GM23248 (cell line): Measurements from ENCODE around the gene KRT33B. TPM values are rescaled to one million over a fixed set of nuclear protein-coding genes. Genes with fewer than 3 reads are reported as not detected.

Experiments
- DNase-seq: peaks from one replicate; pipeline ENCODE4 v3.0.0-alpha.2; 2015
- H2AFZ ChIP-seq: fragments of 200-600 bp; sonication (generic); 2 replicates; pipeline ENCODE4 v1.6.1; 2016; ENCODE audit warnings: antibody characterized with exemption
- H3F3A ChIP-seq: fragments of 200-600 bp; sonication (generic); 2 replicates; pipeline ENCODE4 v1.6.1; 2016; ENCODE audit warnings: mild to moderate bottlenecking, antibody characterized with exemption, mixed run types; ENCODE audit not compliant: insufficient read depth
- H3K27ac ChIP-seq: fragments of 200-600 bp; sonication (generic); 2 replicates; pipeline ENCODE4 v1.5.1; 2016; ENCODE audit warnings: mild to moderate bottlenecking
- H3K27me3 ChIP-seq: fragments of 200-600 bp; sonication (generic); replicated peaks from 2 replicates; pipeline ENCODE4 v1.6.1; 2016; ENCODE audit warnings: mild to moderate bottlenecking; ENCODE audit not compliant: insufficient read depth
- H3K36me3 ChIP-seq: fragments of 200-600 bp; sonication (generic); 2 replicates; pipeline ENCODE4 v1.6.1; 2016; ENCODE audit warnings: low read depth, mild to moderate bottlenecking
- H3K4me1 ChIP-seq: fragments of 200-600 bp; sonication (generic); 2 replicates; pipeline ENCODE4 v1.6.1; 2016; ENCODE audit warnings: mild to moderate bottlenecking; ENCODE audit not compliant: insufficient read depth
- H3K4me2 ChIP-seq: fragments of 200-600 bp; sonication (generic); one replicate; pipeline ENCODE4 v1.6.1; 2016; ENCODE audit warnings: mild to moderate bottlenecking; ENCODE audit not compliant: unreplicated experiment
- H3K4me3 ChIP-seq: fragments of 200-600 bp; sonication (generic); 2 replicates; pipeline ENCODE4 v1.5.1; 2016; ENCODE audit warnings: mild to moderate bottlenecking
- H3K79me2 ChIP-seq: fragments of 200-600 bp; sonication (generic); 2 replicates; pipeline ENCODE4 v1.6.1; 2016; ENCODE audit warnings: mild to moderate bottlenecking; ENCODE audit not compliant: insufficient read depth
- H3K9ac ChIP-seq: fragments of 200-600 bp; sonication (generic); 2 replicates; pipeline ENCODE4 v1.6.1; 2016; ENCODE audit warnings: mild to moderate bottlenecking
- H3K9me2 ChIP-seq: fragments of 200-600 bp; sonication (generic); 2 replicates; pipeline ENCODE4 v1.6.1; 2016; ENCODE audit warnings: mixed run types, mild to moderate bottlenecking, moderate library complexity; ENCODE audit not compliant: insufficient read depth
- H3K9me3 ChIP-seq: fragments of 200-600 bp; sonication (generic); one replicate; pipeline ENCODE4 v1.6.1; 2017; ENCODE audit warnings: low read depth
- H4K20me1 ChIP-seq: fragments of 200-600 bp; sonication (generic); 2 replicates; pipeline ENCODE4 v1.6.0; 2016; ENCODE audit not compliant: insufficient read depth
- EZH2 ChIP-seq: fragments of 200-600 bp; sonication (generic); IDR thresholded peaks from 2 replicates; pipeline ENCODE4 v1.6.1; 2018; ENCODE audit warnings: antibody characterized with exemption, mild to moderate bottlenecking; ENCODE audit not compliant: insufficient read depth, poor library complexity, severe bottlenecking
- EZH2phosphoT487 ChIP-seq: fragments of 200-600 bp; sonication (generic); IDR thresholded peaks from 2 replicates; pipeline ENCODE4 v1.6.1; 2018; ENCODE audit warnings: antibody characterized with exemption, moderate library complexity, mild to moderate bottlenecking, low read depth; ENCODE audit not compliant: insufficient read depth
- WGBS, 2 experiments: methylation state at CpG; one replicate each; pipeline ENCODE4 v1.1.6; 2015 to 2017; ENCODE audit warnings: low lambda C conversion rate in 2 of 2, low coverage in 1 of 2; ENCODE audit errors: missing lambda C conversion rate in 2 of 2; 5-methylcytosine and 5-hydroxymethylcytosine counted together
- in situ Hi-C: fragments of 300-500 bp; cut with MboI; formaldehyde crosslinking; loops from 2 replicates; pipeline ENCODE4 v1.15.0; 2020
- polyA plus RNA-seq: library from polyadenylated mRNA; unstranded; fragments of >200 nt; fragmentation: Nextera tagmentation; extraction: Ambion mirVana; gene quantifications from 2 replicates; pipeline ENCODE4 v1.2.1, GENCODE V29; 2016
- total RNA-seq: library from RNA; depleted of rRNA; stranded (reverse); fragments of >200 nt; shearing (Covaris generic); gene quantifications from 2 replicates; pipeline ENCODE4 v1.2.3, GENCODE V29; 2014

KRT33B gene
- total and polyA plus RNA-seq, 2 experiments from 2014 or later = 0.76 to 1.0 TPM

DNA sequence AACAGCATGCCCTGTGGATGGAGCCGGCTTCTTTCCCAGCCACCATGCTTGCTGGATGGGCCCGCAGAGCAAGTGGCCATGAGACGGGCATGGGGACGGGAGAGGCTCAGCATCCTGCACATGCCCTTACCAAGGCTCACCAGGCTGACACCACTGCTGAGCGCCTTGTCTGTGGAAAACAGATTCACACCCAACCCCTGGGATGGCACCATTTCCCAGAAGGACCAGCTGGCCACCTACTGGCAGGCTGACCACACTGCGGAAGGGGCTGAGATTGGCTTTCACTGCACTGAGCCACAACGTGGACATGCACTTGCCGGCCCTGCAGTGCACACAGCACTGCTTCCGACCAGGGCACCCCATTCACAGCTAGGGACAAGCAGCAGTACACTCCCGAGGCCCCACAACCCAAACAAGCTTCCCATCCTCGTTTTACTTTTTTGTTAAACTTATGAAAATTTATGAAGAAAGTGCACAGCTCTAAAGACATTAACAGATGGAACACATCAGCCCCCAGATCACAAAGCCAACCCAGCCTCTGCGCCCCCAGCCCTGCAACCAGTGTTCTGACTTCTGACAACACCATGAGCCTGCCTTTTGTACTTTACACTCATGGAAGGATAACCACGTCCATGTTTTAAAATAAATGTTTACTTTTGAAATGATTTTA, 40.2 kb downstream of the KRT33B start:
- in situ Hi-C loops = loop anchor here (10.0 to 25.0 kb wide), 2 partner anchors 333 to 425 kb away; no protein-coding TSS in a partner anchor
- Histone ChIP-seq H3K9me3 (no peaks in the 10 kb centered on the region), H3K27me3 (no peaks in the 10 kb centered on the region), H3K27ac (no peak overlapping the region), H3K9me2 (no peaks in the 10 kb centered on the region), H3K4me1 (no peaks in the 10 kb centered on the region), H3K4me3 (no peak overlapping the region), H3K79me2 (no peaks in the 10 kb centered on the region), H2AFZ (0 out of 2 replicates have a peak overlapping the region, but pooled peaks have one; percentile 44), H3F3A (no peaks in the 10 kb centered on the region), H3K36me3 (no peaks in the 10 kb centered on the region), H3K9ac (no peak overlapping the region), H4K20me1 (no peaks in the 10 kb centered on the region), H3K4me2 (no peak overlapping the region)
- WGBS, 2 experiments = 42 to 47% methylated on average over 13 of the region's 13 CpGs
- TF ChIP-seq EZH2 = no peak
- TF ChIP-seq EZH2phosphoT487 = no peak
- DNase-seq = peak; percentile 81

DNA sequence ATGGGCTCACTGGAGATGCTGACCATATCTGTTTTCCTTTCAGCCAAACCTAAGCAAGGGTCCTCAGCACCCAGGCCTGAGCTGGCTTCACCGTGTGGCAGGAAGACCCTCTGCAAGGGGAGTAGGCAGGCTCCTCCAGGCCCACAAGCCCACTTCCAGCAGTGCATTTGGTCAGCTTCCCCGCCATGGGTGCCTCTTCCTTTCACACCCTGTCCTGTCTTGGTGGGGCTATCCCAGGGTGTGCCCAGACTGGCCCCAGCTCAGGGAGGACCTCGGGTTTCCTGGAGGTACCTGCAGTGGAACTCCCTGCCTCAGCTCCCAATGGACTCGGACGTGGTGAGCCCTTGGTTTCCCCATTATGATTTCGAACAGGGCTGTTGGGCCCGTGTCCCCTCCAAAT, 41.4 kb downstream of the KRT33B start:
- H3K9me3 ChIP-seq = no peaks in the 10 kb centered on the region
- no peaks in the 10 kb centered on the region for H3F3A ChIP-seq
- no peaks in the 10 kb centered on the region for H3K9me2 ChIP-seq
- H3K27ac ChIP-seq = no peak overlapping the region
- H3K27me3 ChIP-seq = no peaks in the 10 kb centered on the region
- no peaks in the 10 kb centered on the region for H3K4me1 ChIP-seq
- H3K4me2 ChIP-seq = no peak overlapping the region
- no peak for DNase-seq
- no peak overlapping the region for H3K9ac ChIP-seq
- H4K20me1 ChIP-seq = no peaks in the 10 kb centered on the region
- TF ChIP-seq EZH2 (no peak), EZH2phosphoT487 (no peak)
- WGBS, 2 experiments = 95 to 97% methylated on average over 5 to 7 of the region's 7 CpGs
- no peak overlapping the region for H3K4me3 ChIP-seq
- no peaks in the 10 kb centered on the region for H3K36me3 ChIP-seq
- no peaks in the 10 kb centered on the region for H3K79me2 ChIP-seq
- no peak overlapping the region for H2AFZ ChIP-seq
- in situ Hi-C loops = loop anchor here (10.0 to 25.0 kb wide), 2 partner anchors 334 to 423 kb away; no protein-coding TSS in a partner anchor

DNA sequence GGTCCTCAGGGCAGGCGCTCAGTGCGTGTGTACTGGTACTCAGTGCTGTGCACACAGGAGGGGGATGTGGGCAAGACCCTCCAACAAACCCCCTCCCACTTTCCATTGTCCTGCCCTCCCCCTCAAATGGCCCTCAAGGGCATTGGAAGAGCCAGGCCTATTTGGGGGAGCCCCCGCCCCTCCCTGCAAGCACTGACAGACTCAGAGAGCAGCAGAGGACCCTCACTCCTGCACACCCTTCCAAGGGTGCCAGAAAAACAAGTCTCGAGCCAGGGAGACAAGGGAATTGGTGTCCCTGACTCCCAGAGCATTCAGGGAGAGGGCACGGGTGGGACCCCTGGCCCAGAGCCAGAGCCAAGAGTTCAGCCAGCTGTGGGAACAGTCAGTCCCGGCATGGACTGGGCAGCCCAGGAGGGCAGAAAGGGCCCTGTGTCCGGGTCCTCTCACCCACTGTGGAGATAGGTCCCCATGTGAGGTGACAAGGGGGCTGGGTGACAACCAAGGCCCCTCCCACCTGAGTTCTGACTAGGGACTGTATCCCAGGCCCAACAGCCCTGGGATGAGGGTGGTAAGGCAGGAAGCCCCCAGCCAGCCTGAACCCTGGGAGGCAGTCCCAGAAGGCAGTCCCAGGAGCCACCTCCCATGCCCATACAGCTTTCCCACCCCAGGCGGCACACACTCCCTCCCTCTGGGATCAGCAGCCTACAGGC, 42.0 kb downstream of the KRT33B start:
- Histone ChIP-seq H3K36me3 (no peaks in the 10 kb centered on the region), H3F3A (no peaks in the 10 kb centered on the region), H3K9me2 (no peaks in the 10 kb centered on the region), H3K79me2 (no peaks in the 10 kb centered on the region), H3K27me3 (no peaks in the 10 kb centered on the region), H4K20me1 (no peaks in the 10 kb centered on the region), H3K9ac (no peak overlapping the region), H3K4me3 (no peak overlapping the region), H3K27ac (no peak overlapping the region), H3K4me2 (no peak overlapping the region), H2AFZ (no peak overlapping the region), H3K9me3 (no peaks in the 10 kb centered on the region), H3K4me1 (0 out of 2 replicates have a peak, but pooled peaks cover 2% of the 10 kb centered on the region)
- in situ Hi-C loops = loop anchor here (10.0 to 25.0 kb wide), 2 partner anchors 335 to 423 kb away; no protein-coding TSS in a partner anchor
- TF ChIP-seq EZH2phosphoT487 (no peak), EZH2 (no peak)
- DNase-seq = no peak
- WGBS, 2 experiments = 90 to 92% methylated on average over 6 to 8 of the region's 8 CpGs

DNA sequence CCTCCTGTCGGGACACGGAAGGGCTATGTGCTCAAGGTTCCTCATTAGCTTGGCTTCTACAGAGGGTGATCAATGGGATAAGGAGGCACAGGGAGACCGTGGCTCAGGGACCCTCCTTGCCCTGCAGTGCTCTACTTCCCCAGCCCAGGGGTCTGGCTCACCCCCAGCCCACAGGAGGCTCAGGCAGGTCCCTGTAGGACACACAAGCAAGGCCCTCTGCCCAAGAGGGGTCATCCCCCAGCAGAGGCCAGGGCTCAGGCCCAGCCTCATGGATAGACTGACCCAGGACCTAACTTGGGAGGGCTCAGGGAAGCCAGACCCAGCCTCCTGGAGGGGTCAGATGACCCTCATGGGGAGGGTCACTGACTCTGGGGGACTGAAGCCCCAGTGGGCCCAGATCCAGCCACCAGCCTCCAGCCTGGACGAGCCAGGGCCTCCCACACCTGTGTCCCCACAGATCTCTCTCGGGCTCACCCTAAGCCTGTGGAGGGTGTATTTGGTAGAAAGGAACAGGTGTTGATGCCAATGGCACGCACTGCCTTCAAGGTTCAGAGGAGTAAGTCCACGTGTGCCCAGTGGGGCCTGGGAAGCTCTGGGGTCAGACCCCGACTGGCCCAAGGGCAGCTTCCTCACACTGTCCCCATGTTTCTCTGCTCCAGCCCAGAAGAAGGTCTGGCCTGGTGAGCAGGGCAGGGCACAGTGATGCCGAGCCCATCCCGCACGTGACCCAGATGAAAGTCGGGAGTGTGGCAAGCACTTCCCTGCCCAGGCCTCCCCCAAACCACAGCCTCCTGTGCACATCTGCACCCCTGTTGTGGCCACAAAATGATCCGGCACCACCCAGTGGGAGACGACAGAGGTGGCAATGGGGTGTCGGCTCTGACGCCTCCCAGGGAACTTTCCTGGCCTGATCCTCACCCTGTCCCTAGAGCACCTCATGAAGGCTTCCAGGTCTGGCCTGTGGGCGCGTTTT, 43.2 kb downstream of the KRT33B start:
- Histone ChIP-seq H3K4me2 (no peak overlapping the region), H2AFZ (no peak overlapping the region), H3K9me3 (no peaks in the 10 kb centered on the region), H3K27me3 (no peaks in the 10 kb centered on the region), H3F3A (no peaks in the 10 kb centered on the region), H3K9ac (no peak overlapping the region), H3K4me1 (peaks cover 9% of the 10 kb centered on the region), H3K4me3 (no peak overlapping the region), H3K27ac (no peak overlapping the region), H3K79me2 (no peaks in the 10 kb centered on the region), H3K36me3 (no peaks in the 10 kb centered on the region), H3K9me2 (no peaks in the 10 kb centered on the region), H4K20me1 (no peaks in the 10 kb centered on the region)
- no peak for DNase-seq
- in situ Hi-C loops = loop anchor here (10.0 to 25.0 kb wide), 2 partner anchors 336 to 422 kb away; no protein-coding TSS in a partner anchor
- WGBS, 2 experiments = 94 to 98% methylated on average over 18 of the region's 18 CpGs
- TF ChIP-seq EZH2phosphoT487 = no peak
- no peak for TF ChIP-seq EZH2
